Measurements from ENCODE around the gene GPAM.
"Not testable (repeated sequence)": the region's sequence is repeated elsewhere in the genome, so short reads cannot be mapped to it uniquely, and the experiment has no call there.

Gene GPAM

DNA sequence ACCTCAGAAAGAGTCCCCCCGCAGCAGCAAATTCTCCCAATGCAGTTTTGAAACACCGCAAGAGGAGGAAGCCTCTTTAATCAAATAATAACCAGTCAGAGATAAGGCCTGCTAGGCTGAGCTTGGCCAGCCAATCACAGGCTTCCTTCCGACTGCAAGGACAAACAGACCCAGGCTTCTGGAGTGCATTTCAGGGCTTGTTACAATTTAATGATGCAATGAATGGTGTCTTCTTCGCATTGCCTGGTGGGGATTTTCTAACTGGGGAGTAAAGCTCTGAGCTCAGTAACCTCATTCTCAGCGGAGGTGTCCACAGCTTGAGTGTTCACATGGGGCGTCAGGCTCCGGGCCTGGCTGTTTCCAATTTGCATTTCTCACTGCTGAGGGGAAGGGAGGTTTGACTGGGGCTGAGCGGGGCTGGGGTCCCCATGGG is 31.8 kb upstream of the GPAM start:
- no peak for DNase-seq

DNA sequence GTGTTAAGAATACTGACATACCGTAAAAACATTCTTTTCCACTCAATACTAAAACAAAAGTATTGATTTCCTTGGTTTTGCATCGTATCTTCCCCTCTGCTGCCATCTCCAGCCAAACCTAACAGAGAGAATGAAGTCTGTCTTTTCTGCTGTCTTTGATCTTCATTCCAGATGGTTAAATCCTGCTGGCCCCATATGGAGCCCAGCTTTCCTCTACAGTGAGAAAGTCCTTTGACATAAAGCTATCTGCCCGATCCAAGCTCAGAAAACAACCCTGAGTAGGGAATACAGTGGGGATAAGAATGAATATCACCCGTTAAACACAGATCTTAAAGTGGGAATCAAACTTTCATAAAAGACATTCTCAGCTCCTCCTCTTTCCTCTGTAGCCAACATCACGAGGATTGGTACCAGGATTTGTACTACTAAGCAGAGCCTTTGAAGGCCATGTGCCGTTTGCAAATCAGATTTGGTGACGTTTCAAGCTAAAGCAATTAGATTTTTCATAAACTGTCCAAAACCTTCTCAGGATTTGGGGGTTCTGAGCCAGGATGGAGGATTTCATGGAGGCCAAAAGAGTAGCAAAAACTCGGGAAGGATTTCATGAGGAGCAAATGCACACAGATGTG is 30.8 kb upstream of the GPAM start:
- DNase-seq: no peak

DNA sequence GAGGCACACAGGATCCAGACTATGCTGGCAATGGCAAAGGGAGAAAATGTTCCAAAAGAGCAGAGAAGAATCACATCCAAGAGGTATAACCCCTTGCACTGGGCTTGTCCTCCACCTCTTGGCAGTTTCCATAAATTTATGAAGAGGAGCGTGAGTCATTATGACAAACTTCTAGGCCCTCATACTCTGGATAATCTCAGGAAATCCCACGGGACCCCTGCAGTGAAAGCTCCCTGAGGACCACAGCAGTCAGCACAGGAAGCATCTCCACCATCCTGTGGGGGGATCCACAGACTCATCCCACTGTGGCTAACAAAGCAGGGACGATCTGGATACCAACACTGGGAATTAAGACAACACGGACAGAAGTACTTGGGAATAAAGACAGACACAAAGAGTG is 30.3 kb upstream of the GPAM start:
- DNase-seq: no peak

DNA sequence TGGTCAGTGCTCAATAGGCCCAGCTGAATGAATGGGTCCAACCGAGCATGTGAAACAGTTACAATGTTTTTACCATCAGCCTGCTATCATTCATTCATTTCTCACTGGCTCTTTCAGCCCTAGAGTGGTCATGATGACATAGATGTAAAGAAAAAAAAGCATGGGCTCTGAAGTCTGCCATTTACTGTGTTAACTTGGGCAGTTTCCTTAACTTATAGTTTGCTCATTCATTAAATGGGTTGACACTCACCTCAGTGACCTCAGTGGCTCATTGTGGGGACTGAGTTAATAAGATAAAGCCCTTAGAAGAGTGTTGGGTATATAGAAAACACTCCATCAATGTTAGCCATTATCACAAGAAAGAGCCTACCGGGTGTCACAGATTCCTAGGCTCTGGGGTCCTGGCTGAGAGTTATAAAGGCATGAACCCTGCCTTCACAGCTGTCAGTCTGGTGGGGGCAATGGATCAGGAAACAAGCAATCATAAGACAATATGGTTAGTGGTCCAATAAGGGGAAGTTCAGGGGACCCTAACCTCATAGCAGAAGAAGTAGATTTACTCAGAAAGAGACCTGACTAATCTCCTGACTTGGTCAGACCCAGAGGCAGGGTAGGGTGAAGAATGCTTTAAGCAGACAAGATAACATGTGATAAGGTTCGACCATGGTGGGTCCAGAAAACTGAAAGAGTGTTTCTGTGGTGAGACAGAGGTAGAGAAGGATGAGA is 29.7 kb upstream of the GPAM start:
- DNase-seq: no peak

DNA sequence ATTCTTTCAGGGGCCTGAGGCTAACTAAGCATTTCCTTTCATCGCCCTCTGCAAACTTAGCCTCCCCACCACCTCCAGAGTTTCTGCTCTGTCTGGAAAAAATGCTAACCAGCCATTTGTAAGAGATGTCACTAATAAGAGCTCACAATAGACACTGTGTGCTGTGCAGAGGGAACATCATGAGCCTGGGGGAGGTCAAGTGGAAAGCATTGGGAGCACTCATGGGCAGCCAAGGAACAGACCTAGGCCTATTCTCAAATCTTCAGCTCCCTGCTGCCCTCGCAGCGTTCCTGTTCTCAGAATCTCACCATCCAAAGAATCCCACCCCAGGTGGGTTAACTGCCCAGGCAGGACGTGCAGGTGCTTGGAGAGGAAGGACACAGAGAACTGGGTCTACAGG is 27.1 kb upstream of the GPAM start:
- no peak for DNase-seq

DNA sequence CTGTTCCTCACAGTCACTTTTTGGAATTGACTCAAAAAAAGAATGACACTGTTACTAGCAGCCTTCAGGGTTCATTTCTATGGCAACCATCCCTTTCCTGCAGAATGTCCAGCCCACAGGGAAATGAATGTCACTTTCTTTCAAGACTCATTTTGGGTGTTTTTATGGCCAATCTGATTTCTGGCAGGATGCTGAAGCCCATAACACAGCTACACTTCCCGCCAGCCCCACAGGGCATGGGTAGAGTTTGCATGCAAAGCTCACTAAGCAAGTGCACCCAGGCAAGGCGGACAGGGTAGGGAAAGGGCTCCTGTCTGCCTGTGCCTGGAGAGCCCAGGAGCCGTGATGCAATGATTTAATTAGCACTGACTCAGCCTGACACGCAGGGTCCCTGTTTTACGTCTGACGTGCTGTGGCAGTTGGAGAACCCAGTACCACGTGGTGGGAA is 26.1 kb upstream of the GPAM start:
- DNase-seq: no peak

DNA sequence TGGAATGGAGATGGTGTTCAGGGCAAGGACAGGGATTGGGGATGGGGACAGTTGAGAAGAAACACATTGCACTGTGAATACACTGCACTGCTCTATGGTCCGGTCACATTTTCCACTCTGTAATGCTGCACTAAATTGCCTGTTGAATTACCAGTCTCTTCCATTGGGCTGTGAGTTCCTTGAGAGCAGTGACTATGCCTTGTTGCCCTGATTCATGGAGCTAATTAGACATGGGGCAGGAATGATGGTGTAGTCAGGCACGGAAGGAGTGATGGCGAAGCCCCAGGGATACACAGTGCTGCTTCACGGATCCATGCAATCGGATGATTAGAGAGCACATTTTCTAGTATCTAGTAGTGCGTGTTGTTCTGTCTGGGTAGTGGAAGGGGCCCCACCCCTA is 25.4 kb upstream of the GPAM start:
- no peak for DNase-seq

DNA sequence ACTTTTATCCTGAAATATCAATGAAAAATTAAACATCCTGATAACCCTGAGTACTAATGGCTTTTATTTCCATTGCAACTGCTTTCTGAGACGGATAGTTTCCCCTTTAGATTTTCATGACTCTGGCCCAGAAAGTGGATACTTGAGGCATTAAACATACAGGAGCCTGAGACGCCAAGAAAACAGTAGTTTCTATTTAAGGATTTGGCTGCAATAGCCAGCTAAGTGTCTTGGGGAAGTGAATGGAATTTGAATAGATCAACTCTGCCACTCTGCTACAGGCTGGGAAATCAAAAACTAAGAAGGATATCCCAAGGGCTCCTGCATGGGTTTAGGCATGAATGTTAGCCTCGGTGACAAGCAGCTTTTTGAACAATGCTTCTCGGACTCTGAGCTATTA is 24.7 kb upstream of the GPAM start:
- no peak for DNase-seq

DNA sequence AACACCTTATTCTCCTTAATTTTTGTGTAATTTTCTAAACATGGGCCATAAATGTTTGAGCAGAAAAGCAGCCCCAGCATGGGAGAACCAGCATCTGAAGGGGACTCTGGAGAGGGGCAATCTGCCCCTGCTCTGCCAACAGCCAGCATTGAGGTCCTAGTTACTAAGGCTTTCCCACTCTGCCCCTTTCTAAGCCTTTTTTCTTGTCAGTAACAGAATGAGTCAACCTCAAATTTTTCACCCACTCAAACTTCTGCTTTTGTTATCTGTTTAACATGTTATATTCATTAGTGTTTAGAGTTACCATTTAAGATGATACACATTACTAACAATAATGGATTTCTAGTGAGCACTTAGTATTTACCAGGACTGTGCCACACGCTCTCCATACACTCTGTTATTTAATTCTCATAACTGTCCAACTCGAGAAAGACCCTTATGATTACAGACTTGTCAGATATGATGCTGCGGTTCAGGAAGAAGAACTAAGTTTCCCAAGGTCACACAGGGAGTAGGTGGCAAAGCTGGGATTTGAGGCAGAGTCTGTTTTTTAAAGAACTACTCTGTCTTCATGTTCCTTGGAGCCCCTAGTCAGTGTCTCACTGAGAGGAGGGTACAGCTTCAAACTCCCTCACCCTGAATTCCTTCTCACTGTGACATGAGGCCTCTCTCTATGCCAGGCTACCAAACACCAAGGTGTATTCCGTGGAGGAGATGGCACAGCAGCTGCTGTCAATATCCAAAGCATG is 19.9 kb upstream of the GPAM start:
- DNase-seq: no peak

DNA sequence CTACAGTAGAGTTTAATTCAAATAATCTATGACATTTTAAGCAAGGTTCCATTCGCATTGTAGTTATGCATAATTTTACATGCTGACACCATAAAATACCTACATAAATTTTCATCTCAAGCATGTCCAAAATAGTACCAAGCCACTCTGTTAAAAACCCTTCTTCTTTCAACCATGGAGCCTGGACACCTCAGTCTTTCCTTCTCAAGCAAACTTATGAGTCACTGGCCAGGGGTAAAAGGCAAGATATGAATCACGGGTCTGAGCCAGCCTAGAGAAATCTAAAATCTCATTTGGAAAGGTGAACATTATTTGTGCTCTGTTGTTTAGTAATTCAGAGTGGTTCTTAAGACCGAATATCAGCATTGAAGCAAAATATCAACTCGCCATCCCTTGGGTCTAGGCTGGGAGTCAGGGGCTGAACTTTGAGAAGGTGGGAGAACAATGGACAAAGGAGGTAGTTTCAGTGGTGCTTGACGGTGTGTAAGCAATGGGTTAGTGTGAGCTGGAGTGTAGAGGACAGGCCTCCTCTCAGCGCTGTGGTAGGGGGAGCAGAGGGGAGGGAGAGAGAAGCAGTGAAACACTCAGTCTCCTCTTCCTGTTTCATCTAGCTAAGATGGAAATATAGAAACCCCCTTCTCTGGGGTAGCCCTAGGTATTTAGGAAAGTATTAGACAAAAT is 19.1 kb upstream of the GPAM start:
- no peak for DNase-seq

DNA sequence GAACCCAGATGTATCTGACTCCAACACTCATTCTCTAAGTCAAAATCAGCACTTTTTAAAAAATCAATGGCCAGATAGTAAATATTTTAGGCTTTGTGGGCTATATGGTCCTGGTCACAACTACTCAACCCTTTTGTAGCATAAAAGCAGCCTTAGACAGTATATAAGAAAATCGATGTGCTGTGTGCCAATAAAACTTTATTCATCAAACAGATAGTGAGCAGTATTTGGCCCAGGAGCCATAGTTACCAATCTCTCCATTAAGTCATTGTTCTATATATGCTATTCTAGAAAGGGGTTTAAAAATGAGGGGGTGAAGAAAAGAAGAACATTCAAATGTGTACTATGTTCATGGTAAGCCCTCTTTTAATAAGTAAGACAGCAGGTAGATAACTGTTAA is 18.5 kb upstream of the GPAM start:
- no peak for DNase-seq

DNA sequence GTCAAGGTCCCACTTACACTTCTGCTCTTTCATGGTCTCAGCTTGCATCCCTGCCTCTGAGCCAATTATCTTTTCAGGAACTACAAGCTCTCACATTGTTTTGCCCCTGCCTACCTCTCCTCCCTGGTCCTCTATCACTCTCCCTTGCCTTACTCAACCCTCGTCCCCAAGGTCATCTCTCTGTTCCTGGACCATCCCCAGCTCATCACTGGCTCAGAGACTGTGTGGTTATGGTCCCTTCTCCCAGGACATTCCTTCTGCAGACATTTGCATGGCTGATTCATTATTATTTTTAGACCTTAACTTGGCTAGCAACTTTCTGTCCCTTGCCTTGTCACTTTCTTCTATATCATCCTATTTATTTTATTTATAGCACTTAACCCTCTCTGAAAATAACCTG is 17.8 kb upstream of the GPAM start:
- no peak for DNase-seq

DNA sequence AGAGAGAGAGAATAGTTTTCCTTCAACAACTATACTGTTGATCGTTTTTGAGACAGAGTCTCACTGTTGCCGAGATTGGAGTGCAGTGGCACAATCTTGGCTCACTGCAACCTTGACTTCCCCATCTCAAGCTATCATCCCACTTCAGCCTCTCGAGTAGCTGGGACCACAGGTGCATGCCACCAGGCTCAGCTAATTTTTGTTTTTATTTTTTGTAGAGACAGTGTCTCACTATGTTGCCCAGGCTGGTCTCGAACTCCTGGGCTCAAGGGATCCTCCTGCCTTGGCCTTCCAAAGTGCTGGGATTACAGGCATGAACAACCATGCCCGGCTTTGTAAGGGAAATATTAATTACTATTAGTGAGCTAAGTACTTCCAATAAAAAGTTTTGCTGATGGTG is 16.7 kb upstream of the GPAM start:
- not testable (repeated sequence) for DNase-seq

DNA sequence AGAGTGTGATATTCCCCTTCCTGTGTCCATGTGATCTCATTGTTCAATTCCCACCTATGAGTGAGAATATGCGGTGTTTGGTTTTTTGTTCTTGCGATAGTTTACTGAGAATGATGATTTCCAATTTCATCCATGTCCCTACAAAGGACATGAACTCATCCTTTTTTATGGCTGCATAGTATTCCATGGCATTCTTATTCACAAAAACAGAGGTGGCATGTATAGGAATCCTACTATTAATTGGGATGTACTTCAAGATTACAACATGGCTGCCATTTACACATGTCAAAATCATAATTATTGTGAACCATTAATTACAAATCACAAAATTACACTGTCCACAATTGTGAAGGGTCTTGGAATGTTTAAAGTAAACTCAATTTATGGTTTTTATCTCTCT is 14.1 kb upstream of the GPAM start:
- DNase-seq: not testable (repeated sequence)

DNA sequence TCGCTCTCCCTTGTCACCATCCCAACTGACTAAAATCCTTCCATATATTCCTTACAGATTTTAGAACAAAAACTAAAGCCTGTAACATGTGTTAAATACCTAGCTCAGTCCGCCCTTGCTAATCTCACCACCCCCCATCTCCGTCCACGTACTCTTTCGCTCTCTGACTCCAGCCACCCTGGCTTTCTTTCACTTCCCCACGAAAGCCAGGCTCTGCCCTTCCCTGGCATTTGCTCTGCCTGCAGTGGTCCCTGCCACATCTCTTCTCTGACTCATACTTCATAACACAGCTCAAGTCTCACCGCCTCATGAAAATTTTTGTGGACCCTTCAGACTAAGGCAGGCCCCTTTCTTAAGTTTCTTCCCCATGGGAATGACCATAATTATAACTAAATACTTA is 11.7 kb upstream of the GPAM start:
- DNase-seq: no peak

DNA sequence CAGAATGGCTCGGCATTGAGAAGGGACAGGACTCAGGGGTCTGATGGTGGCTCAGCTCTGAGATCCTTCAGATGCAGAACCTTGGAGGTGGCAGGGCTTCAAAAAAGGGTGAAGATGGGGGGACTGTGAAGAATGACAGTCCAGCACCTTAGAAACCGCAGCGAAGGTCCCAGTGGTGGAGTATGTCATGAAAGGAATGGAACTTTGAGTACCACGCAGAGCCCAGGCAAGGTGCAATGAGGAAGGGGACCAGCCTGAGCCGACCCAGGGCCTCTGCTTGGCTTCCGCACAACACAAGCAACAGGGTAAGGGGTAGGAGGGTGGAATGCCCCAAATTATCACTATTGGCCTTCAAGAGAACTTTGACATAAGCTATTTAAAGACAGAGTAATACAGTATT is 8.2 kb upstream of the GPAM start:
- no peak for DNase-seq

DNA sequence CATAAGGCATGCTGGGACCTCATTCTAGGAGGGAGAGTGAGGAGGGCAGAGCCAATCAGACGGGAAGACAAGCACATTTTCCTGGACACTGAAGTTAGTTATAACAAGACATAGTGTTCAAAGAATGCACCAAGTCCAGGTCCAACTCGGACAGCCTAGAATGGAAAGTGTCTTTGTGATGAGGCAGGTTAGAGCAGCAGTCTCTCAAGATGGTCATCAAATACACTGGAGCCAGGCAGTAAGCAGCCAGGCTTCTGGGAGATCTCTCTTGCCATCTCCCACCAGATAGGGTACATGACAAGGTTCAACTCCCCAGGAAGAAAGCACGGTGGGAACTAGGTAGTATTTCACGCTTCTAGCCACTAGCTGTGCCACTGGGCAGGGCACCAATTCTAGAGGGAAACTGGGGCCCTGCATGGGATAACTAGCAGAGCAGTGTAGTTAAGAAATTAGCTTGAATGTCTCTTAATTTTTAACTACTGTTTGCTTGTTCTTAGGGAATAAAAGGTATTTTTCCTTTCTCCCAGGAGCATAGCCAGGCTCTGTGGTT is 7.6 kb upstream of the GPAM start:
- DNase-seq: no peak

DNA sequence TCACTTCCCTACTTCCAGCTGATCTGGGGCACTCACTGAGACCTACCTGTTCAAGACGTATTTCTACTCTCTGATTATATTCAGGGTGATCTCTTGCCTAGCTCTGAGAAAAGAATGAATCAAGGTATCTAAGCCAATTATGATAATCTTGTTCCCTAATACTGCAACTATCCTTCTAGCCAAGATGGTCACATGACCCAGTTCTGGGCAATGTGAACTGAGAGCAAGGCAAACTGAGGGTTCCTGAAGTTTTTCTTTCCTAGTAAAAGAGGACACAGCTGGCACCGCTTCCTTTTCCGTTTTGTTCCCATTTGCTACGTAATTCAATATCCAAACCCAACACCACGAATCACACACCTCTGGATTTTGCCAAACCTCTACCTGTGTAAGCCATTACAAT is 5.9 kb upstream of the GPAM start:
- no peak for DNase-seq

DNA sequence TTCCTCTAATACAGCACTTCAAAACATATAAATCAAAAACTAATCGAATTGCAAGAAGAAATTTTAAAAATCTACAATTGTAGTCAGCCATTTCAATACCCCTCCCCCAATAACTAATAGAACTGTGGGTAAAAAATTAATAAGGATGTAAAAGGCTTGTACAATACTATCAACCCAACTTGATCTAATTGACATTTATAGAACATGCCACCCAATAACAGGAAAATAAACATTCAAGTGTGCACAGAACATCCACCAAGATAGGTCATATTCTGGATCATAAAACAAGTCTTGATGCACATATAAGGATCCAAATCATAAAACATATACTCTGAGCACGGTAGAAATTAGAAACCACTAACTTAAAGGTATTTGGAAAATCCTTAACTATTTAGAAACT is 4.0 kb upstream of the GPAM start:
- no peak for DNase-seq

DNA sequence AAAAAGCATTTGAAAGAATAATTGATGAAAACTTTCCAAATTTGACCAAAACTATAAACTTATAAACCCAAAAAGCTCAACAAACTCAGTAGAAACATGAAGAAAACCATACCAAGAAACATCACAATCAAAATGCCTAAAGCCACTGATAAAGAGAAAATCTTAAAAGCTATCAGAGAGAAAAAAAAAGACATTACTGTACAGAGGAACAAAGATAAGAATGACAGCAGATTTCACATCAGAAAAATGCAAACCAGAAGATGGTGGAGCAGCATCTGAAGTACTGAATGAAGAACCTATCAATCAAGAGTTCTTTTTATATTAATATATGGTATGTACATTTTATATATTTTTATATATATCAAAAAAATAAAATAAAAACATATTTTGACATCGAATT is 2.4 kb upstream of the GPAM start:
- no peak for DNase-seq

DNA sequence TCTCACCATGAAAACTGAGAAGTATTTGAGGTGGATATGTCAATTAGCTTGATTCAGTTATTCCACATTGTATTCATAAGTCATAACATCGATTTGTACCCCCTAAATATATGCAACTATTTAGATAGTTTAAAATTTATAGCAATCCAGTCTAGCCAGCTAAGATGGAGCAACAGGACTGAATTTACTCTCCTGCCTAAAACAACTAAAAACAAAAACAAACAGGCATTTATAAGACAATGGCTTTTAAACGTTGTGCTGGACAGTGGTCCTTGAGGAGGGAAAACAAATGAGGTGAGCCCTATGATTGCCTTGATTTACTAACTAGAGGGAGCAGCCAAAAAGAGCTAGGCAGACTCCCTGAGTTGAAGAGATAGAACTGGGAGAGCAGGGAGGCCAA is 814 bp upstream of the GPAM start:
- DNase-seq: no peak

DNA sequence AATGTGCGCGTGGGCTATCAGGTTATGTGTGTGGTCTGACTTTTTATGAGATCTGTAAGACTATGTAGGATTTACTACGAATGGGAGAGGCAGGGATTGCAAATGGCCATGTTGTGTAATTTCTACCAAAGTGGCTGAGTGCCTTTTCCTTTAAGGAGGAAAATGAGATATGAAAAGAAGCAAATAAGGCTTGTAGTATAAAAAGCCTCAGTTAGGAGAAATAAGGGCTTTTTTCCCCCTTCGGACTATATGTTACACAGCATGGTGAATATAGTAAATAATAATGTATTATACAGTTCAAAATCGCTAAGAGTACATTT is 447 bp upstream of the GPAM start:
- DNase-seq: no peak

DNA sequence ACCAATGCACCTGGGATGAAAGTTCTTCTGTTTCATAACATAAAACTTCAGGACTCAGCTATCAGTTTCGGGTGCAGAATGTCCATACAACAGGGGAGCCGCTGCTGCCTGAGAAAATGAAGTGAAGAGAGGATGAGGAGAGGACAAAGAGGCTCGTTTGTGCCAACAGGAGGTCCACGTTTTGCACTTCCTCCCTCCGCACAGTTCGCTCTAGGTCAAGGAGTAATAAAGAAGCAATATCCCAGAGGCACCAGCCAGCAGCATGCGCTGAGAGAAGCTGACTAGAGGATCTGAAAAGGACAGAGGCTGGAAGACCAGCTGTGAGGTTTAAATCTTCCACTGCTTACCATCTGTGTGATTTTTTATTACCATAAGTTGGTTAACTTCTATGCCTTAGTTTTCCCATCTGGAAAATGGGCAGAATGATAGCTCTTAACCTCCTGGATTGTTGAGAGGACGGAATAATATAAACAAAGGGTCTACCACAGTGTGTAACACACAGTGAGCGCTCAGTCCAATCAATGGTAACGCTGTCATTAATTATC is 709 bp downstream of the GPAM start:
- no peak for DNase-seq
